Measurements from ENCODE around the gene CCDC28A.

- no peak for TF ChIP-seq CTCF (IDR thresholded peaks at IDR 0.05 in 4 of 5, conservative IDR thresholded peaks at IDR 0.05 in 1 of 5)
- TF ChIP-seq POLR2A (IDR thresholded peaks at IDR 0.05): no peak
These were observed 3.1 kb downstream of the CCDC28A start for GRCh38 chr6:138776659-138777058.
